ENCODE results near the gene TMEM59L. TPM values are rescaled to one million over a fixed set of nuclear protein-coding genes. Genes with fewer than 3 reads are reported as not detected.

Gene TMEM59L
- total and polyA plus RNA-seq, 9 of the 15 experiments (the other 6 are each of a cell fraction or from before 2014, with no cell fraction given) = 0.37 TPM; not detected in 8

DNA sequence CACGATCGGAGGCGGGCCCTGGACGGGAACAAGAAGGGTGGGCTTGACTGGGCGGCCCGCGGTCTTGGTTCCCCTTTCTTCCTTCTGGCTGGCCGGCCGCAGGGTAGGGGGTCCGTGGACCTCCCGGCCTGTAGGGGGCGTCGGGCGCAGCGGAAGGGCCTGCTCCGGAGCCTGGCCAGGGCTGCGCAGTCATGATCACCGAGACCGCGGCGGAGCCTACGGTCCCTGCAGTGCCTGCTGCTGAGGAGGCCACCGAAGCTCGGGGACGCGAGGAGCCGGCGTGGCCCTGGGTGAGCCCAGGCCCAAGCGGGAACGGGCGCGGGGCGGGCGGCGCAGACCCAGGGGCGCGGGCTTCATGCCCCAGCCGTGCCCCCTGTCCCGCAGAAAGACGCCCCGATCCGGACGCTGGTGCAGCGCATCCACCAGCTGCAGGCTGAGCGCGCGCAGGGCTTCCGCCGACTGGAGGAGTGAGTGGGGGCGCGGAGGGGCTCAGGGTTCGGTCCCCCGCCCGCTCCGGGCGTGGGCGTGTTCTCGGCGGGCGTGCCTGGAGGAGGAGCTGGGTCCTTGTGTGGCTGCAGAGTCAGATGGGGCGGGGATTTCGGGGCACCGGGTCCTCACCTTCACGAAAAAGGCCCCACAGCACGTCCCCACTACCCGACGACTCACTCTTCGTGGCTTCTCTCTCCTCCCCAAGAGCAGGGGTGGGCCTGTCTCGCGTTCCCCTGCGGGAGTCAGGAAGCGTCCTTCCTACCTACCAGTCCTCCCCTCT, 23.9 kb upstream of the TMEM59L start, which contains the start of gene REX1BD (continued):
- peak; percentile 46 for TF ChIP-seq ZFP36 (IDR thresholded peaks at IDR 0.05; ENCODE audit: low read depth, low read length, partially characterized antibody)
- TF ChIP-seq, protein P1, sequence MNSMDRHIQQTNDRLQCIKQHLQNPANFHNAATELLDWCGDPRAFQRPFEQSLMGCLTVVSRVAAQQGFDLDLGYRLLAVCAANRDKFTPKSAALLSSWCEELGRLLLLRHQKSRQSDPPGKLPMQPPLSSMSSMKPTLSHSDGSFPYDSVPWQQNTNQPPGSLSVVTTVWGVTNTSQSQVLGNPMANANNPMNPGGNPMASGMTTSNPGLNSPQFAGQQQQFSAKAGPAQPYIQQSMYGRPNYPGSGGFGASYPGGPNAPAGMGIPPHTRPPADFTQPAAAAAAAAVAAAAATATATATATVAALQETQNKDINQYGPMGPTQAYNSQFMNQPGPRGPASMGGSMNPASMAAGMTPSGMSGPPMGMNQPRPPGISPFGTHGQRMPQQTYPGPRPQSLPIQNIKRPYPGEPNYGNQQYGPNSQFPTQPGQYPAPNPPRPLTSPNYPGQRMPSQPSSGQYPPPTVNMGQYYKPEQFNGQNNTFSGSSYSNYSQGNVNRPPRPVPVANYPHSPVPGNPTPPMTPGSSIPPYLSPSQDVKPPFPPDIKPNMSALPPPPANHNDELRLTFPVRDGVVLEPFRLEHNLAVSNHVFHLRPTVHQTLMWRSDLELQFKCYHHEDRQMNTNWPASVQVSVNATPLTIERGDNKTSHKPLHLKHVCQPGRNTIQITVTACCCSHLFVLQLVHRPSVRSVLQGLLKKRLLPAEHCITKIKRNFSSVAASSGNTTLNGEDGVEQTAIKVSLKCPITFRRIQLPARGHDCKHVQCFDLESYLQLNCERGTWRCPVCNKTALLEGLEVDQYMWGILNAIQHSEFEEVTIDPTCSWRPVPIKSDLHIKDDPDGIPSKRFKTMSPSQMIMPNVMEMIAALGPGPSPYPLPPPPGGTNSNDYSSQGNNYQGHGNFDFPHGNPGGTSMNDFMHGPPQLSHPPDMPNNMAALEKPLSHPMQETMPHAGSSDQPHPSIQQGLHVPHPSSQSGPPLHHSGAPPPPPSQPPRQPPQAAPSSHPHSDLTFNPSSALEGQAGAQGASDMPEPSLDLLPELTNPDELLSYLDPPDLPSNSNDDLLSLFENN (IDR thresholded peaks at IDR 0.05; ENCODE audit: low read depth in 2 of 2, low read length in 2 of 2) = peak in 1 of 2 experiments; percentile 39; a peak in 1 of 4 replicates
- TF ChIP-seq ZNF3 (CRISPR knock-in tag; IDR thresholded peaks at IDR 0.05) = no peak
- TF ChIP-seq, protein P2, sequence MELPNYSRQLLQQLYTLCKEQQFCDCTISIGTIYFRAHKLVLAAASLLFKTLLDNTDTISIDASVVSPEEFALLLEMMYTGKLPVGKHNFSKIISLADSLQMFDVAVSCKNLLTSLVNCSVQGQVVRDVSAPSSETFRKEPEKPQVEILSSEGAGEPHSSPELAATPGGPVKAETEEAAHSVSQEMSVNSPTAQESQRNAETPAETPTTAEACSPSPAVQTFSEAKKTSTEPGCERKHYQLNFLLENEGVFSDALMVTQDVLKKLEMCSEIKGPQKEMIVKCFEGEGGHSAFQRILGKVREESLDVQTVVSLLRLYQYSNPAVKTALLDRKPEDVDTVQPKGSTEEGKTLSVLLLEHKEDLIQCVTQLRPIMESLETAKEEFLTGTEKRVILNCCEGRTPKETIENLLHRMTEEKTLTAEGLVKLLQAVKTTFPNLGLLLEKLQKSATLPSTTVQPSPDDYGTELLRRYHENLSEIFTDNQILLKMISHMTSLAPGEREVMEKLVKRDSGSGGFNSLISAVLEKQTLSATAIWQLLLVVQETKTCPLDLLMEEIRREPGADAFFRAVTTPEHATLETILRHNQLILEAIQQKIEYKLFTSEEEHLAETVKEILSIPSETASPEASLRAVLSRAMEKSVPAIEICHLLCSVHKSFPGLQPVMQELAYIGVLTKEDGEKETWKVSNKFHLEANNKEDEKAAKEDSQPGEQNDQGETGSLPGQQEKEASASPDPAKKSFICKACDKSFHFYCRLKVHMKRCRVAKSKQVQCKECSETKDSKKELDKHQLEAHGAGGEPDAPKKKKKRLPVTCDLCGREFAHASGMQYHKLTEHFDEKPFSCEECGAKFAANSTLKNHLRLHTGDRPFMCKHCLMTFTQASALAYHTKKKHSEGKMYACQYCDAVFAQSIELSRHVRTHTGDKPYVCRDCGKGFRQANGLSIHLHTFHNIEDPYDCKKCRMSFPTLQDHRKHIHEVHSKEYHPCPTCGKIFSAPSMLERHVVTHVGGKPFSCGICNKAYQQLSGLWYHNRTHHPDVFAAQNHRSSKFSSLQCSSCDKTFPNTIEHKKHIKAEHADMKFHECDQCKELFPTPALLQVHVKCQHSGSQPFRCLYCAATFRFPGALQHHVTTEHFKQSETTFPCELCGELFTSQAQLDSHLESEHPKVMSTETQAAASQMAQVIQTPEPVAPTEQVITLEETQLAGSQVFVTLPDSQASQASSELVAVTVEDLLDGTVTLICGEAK (IDR thresholded peaks at IDR 0.05) = peak; percentile 58
- TF ChIP-seq, protein P2 (CRISPR knock-in tag; IDR thresholded peaks at IDR 0.05) = no peak
- TF ChIP-seq, protein P3, sequence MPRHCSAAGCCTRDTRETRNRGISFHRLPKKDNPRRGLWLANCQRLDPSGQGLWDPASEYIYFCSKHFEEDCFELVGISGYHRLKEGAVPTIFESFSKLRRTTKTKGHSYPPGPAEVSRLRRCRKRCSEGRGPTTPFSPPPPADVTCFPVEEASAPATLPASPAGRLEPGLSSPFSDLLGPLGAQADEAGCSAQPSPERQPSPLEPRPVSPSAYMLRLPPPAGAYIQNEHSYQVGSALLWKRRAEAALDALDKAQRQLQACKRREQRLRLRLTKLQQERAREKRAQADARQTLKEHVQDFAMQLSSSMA (CRISPR knock-in tag; IDR thresholded peaks at IDR 0.05) = no peak
- TF ChIP-seq GATAD2B (IDR thresholded peaks at IDR 0.05; ENCODE audit: borderline replicate concordance) = no peak; the same call in 1 of the 2 replicates
- TF ChIP-seq TSC22D4 (tag; IDR thresholded peaks at IDR 0.05) = no peak
- peak; percentile 70 for TF ChIP-seq HMGN3 (IDR thresholded peaks at IDR 0.05; ENCODE audit: borderline replicate concordance, extremely low read depth, insufficient read length, low read depth, low read length)
- TF ChIP-seq NCOR1 (IDR thresholded peaks at IDR 0.05) = peak; percentile 33
- TF ChIP-seq, protein P4, sequence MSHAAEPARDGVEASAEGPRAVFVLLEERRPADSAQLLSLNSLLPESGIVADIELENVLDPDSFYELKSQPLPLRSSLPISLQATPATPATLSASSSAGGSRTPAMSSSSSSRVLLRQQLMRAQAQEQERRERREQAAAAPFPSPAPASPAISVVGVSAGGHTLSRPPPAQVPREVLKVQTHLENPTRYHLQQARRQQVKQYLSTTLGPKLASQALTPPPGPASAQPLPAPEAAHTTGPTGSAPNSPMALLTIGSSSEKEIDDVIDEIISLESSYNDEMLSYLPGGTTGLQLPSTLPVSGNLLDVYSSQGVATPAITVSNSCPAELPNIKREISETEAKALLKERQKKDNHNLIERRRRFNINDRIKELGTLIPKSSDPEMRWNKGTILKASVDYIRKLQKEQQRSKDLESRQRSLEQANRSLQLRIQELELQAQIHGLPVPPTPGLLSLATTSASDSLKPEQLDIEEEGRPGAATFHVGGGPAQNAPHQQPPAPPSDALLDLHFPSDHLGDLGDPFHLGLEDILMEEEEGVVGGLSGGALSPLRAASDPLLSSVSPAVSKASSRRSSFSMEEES (CRISPR knock-in tag; IDR thresholded peaks at IDR 0.05) = no peak
- no peak for TF ChIP-seq ZNF174 (CRISPR knock-in tag; IDR thresholded peaks at IDR 0.05)
